DMS79 (cell line): Measurements from ENCODE around the gene PALB2.

Experiments used
- DNase-seq: peaks from one replicate; lab custom pipeline; 2025; lab: John Stamatoyannopoulos, UW

Gene PALB2

DNA sequence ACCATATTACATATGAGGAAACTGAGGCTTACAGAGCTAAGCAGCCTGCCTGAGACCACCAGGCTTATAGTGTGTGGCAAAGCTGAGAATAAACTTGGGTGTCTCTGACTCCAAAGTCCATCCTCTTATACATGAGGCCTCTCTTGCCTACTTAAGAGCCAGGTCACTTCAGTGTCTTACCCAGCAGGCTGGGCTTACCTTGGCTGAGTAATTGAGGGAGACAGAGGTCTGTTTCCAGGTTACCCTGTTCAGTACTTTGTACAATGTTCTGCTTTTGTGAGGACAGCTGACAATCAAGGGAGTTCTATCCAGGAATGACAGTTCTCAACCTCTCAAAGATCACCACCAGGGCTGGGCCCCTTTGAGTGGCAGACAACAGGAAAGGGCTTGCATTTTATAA lies 59.3 kb downstream of the PALB2 start:
- DNase-seq, result no peak

DNA sequence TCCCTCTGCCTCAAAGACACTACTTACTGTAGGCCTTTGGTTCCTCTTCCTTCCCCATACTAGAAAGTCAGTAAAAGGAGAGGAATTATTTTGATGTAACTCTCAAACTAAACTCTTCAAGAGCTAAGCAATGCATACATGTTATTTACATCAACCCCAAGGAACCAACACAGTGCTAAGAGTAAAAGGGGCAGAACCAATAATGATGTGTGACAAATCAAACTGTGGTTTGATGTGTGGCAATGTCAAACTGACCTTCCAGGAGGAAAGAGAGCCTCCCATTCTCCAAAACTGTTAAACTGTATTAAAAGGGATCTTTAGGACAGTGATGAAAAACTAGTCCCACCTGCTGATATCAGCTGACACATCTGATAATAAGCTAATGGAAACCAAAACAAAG lies 60.7 kb downstream of the PALB2 start:
- DNase-seq, result no peak

DNA sequence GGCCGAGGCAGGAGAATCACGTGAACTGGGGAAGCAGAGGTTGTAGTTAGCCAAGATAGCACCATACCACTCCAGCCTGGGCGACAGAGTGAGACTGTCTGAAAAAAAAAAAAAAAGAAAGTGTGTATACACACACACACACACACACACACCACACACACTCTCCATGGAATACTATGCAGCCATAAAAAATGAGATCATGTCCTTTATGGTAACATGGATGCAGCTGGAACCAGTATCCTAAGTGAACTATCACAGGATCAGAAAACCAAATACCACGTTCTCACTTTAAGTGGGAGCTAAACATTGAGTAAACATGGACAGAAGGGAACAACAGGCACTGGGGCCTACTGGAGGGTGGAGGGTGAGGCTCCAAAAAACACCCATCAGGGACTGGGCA lies 61.7 kb downstream of the PALB2 start:
- DNase-seq, result no peak

DNA sequence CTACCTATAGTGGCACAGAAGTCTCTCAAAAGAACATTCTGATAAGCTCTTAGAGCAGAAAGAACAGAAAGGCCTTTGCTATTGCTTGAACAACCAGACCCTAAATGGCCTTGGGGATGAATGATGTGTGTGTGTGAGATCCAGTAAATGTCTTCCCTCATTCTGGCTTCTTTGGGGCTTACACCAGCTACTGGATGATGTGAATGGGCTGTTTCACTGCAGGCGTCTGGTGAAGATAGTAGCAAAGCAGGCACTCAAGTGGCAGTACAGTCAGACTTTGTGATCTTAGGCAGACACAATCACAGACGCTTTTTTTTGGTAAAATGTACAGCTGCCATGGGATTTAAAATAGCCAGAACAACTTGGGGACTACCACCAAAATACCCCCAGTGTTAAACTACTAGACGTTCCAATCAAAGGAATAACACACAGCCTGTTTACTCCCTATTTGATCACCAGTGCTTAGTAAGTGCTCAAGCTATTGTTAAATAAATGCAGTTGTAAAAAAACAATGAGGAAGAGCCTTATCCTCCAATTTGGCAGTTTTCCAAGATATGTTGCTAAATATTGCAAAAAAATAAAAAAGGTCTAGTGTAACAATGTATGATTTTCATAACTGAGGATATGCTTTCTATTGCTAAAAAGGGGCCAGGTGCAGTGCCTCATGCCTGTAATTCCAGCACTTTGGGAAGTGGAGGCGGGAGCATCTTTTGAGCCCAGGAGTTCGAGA lies 62.8 kb downstream of the PALB2 start:
- no peak for DNase-seq

DNA sequence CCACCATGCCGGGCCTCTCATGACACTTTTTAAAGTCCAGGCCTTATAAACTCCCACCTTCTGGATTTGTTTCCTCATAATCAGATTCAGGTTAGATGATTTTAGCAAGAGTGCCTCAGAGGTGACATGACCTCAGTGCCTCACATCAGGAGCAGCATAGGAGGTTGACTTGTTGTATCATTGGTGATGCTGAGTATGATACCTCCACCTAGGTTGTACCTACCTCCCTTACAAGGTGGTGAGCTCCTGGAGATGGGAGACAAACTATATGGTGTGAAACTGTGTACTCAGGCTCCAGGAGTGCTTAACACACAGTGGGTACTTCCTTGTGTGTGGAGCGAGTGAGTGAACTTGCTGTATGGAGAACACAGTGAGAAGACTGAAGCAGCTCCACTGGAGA lies 63.6 kb downstream of the PALB2 start:
- no peak for DNase-seq

GRCh38 chr16:23575834-23576233 lies 65.3 kb downstream of the PALB2 start:
- no peak for DNase-seq

DNA sequence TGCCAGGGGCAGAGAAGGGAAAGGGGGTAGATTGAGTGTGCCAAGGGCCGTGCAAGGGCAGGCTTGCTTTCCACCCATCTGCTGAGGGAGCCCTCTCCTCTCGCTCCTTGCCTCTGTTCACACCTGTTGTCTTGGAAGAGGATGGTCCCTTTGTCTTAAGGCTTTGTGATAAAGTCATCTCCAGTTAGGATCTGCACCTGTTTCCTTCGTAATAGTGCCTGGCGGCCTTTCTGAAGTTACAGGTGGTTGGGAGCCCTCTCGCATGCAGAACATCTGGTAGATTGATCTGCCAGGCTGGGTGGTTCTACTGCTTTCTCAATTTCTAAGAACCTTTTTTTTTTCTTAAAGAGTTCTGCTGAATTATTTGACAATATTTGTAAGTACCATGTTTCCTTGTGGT lies 67.3 kb downstream of the PALB2 start:
- no peak for DNase-seq

DNA sequence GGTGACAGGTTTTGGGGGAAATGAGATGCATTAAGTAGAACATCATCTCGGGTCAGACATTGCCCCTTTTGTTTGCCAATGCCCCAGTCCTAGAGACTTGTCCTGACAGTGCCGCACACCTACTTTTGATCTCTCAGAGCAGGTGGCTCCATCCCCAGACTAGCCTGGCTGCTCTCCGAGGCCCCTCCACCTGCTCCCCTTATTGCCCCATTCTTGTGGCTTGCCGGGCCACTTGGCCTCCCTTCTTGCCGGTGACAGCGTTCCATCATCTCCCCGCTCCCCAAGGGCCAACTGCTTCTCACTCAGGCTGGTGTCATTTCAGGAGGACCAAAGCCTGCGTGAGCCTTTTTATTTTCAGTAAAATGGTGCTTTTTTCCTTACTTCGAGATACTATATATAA lies 68.7 kb downstream of the PALB2 start:
- no peak for DNase-seq

DNA sequence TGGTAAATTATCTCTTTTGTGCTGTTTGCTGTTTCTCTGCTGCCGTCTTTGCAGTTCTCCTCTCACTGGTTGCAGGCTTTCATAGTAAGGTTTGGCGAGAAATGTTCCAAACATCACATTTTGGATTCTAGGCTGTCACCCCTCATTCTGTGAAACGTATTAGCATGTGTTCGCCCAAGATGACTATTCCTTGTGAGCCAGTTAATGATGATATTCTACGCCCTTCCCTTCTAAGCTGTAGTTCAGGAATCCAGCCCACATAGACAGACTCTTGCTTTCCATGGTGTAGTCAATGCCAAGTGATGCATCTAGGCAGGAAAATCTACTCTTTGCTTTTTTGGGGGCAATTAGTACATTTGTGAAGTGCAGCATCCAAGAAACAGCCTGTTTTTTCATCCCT lies 69.2 kb downstream of the PALB2 start:
- DNase-seq, result no peak

- no peak for DNase-seq
Observed at GRCh38 chr16:23570992-23571632, 70.0 kb downstream of the PALB2 start.

DNA sequence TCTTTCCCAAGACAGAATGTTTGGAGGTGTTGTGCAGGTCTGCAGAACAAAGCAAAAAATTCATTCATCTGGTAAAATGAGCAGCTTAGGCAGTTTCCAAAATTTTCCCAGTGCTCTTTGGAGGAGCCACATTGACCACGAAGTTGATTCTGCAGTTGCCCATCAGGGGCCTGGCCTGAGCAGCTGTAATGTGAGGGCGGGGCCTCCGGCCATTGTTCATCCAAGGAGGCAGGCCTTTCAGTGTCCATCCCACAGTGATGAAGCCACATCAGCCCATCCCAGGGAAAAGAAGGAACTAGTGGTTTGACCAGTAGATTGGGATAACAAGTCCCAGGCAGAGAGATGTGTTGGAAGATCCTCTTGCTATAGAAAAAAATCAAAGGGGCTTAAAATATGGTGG lies 73.5 kb downstream of the PALB2 start:
- DNase-seq, result no peak

- no peak for DNase-seq
Observed at GRCh38 chr16:23566724-23567123, 74.4 kb downstream of the PALB2 start.

- DNase-seq, result no peak
Observed at GRCh38 chr16:23564575-23565363, 76.3 kb downstream of the PALB2 start.

DNA sequence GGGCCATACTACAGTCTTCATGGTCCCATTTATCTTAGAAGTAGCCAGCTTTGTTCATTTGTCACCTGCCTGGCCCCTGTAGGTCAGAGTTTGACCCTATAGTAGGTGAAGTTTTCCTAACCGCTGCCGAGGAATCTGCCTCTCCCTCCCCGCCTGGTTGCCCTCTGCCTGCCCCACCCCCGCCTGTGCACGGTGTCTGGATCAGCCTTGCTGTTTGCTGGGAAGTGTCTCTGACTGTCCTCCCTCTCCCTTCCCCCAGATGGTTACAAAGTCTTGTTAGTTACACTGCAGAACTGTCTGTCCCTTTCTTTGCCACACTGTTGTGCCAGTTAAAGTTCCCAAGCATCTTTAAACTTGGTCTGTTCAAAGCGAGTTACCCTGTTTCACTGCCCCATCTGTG lies 77.9 kb downstream of the PALB2 start:
- DNase-seq, result no peak

GRCh38 chr16:23562505-23562904 lies 78.6 kb downstream of the PALB2 start:
- DNase-seq, result no peak

DNA sequence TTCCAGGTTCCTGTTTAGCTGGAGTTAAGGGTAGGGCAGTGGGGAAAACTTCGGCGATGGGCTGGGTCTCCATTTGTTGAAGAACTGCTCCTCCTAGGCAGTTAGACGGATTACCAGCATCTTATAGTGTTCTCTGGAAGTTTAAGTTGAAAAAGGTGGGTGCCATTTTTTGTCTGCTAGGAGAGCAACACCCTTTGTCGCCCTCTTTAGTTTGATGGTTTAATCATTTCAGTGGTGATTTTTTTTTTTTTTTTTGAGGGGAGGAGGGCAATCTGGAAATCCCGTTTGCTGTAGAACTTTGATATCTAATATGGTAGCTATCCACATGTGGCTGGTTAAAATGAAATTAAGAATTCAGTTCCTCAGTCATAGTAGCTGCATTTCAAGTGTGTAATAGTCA lies 79.5 kb downstream of the PALB2 start:
- no peak for DNase-seq

- DNase-seq, result no peak
Observed at GRCh38 chr16:23557779-23558702, 83.1 kb downstream of the PALB2 start.

DNA sequence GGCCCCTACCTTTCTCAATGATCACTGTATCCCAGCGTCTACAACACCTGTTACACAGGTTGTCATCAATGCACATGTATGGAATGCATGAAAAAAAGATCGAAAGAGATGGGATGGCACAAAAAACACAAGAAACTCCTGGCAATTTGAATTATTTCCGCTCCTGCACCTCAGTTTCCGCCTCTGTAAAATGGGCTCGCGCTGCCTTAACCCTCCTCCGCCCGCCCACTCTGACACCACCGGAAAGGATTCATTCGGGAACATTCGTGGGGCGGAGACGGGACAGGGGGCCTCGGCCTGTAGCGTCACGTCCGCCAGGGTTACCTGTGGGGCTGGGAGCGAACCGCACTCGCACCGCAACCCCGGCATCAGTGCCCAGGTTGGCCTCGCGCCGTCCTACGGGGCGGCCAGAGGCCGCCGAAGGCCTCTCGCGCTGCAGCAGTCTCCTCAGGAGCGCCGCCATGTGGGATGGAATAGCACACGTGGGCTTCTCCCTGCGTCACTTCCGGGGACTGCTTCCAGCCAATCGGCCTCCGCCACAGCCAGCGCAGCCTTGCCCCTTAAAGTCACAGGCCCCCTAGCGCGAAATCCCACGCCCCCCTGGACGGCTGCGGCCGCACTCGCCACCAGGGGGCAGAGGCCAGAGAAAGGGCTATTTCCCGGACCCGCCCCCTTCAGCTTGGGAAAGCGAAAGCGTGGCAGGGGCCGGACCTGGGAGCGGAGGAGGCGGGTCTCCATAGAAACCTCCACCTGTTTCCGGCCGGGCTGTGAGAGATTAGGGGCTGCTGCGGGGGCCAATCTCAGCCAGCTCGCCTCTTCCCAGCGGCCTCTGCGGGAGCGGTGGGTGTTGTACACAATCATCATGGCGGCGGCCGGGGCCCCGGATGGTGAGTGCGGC lies 84.0 kb downstream of the PALB2 start, which contains the start of the genes EARS2 and UBFD1:
Gene EARS2, minus strand, starts transcription at position 470 of the 898 bp plus-strand sequence. Its CDS starts 7 bp downstream, at position 463.
Gene UBFD1, plus strand, starts transcription at position 847 of the 898 bp plus-strand sequence. Its CDS starts 16 bp downstream, at position 863.
- peak; percentile 97 for DNase-seq

DNA sequence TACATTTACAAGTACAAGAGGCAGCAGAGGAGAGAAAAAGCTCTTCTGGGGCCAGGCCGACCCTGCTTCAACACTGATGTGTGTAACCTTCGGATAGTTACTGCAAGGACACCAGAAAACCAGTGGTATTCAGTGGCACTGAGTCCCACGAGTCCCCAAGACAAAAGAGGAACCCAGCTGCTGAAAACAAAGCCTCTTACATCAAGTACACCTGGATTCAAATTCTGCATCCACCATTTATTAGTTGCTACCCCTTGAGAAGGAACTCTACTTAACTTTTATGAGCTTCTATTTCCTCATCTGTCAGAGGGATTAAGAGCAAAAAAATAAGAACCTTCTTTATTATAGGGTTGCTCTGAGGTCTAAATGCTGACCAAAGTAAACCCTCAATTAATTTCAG lies 86.6 kb downstream of the PALB2 start:
- no peak for DNase-seq
